Measurements from ENCODE around the gene DPM3. TPM values are rescaled to one million over a fixed set of nuclear protein-coding genes. Genes with fewer than 3 reads are reported as not detected.
"Not testable (repeated sequence)": the region's sequence is repeated elsewhere in the genome, so short reads cannot be mapped to it uniquely, and the experiment has no call there.

Gene DPM3
- total RNA-seq, 1 experiment from 2014 or later: 113 TPM

DNA sequence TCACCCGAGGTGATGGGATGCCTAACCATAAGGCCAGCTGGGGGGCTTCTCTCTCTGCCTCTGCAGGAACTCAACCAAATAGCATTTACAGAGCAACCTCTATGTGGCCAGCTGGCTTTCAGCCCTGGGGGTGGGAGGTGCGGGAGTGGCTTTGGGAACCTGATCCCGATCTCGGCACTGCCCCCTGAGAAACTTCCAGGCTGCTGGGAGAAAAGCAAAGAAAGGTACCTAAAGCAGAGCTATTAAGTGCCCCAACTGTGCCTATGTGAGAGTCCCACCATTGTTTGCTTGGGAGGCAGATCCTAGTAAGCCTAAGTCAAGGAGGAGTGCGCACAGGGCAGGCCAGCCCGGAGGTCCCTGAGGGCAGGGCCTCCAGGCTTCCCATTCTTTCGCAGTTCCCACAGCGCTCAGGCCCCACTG is 25.7 kb upstream of the DPM3 start (continued):
- TF ChIP-seq FOSL1 (IDR thresholded peaks at IDR 0.05; ENCODE audit: low read depth) (no peak), ZFX (IDR thresholded peaks at IDR 0.05) (no peak), EZH2phosphoT487 (IDR thresholded peaks at IDR 0.05; ENCODE audit: borderline replicate concordance) (no peak), ZNF274 (IDR thresholded peaks at IDR 0.05; ENCODE audit: low read depth, low read length) (no peak), ELF1 (IDR thresholded peaks at IDR 0.05; ENCODE audit: borderline replicate concordance, low read depth) (no peak), POLR2AphosphoS5 (IDR thresholded peaks at IDR 0.05; ENCODE audit: low read depth, low read length) (no peak)
- TF ChIP-seq, protein P1, sequence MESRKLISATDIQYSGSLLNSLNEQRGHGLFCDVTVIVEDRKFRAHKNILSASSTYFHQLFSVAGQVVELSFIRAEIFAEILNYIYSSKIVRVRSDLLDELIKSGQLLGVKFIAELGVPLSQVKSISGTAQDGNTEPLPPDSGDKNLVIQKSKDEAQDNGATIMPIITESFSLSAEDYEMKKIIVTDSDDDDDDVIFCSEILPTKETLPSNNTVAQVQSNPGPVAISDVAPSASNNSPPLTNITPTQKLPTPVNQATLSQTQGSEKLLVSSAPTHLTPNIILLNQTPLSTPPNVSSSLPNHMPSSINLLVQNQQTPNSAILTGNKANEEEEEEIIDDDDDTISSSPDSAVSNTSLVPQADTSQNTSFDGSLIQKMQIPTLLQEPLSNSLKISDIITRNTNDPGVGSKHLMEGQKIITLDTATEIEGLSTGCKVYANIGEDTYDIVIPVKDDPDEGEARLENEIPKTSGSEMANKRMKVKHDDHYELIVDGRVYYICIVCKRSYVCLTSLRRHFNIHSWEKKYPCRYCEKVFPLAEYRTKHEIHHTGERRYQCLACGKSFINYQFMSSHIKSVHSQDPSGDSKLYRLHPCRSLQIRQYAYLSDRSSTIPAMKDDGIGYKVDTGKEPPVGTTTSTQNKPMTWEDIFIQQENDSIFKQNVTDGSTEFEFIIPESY (IDR thresholded peaks at IDR 0.05; ENCODE audit: extremely low read depth, insufficient replicate concordance, low read length): no peak
- TF ChIP-seq, protein P2, sequence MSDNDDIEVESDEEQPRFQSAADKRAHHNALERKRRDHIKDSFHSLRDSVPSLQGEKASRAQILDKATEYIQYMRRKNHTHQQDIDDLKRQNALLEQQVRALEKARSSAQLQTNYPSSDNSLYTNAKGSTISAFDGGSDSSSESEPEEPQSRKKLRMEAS (IDR thresholded peaks at IDR 0.05): no peak

DNA sequence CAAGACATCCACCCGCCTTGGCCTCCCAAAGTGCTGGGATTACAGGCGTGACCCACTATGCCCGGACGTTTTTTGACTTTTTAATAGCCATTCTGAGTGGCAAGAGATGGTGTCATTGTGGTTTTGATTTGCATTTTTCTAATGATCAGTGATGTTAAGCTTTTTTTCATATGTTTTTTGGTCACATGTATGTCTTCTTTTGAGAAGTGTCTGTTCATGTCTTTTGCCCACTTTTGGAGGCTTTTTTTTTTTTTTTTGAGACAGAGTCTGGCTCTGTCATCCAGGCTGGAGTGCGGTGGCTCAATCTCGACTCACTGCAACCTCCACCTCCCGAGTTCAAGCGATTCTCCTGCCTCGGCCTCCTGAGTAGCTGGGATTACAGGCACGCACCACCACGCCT is 24.3 kb upstream of the DPM3 start:
- intact Hi-C loops (cut with micrococcal nuclease): loop anchor here (5.0 kb wide), 1 partner anchor 52 kb away; no protein-coding TSS in a partner anchor
- H3K36me3 ChIP-seq (ENCODE audit: control insufficient read depth in 1 of 2, insufficient read depth in 2 of 2, low read length in 2 of 2); DNase-seq (ENCODE audit: low read depth, low spot score); POLR2A ChIA-PET; RAD21 ChIA-PET (ENCODE audit: low non-redundant PET in 1 of 2, low total read pairs in 2 of 2, uncharacterized antibody in 2 of 2, unreplicated experiment in 2 of 2); H3K27ac ChIP-seq (ENCODE audit: low read depth, low read length); H4K20me1 ChIP-seq (ENCODE audit: insufficient read depth); H3K79me2 ChIP-seq (ENCODE audit: insufficient read depth, low read length); BruUV-seq (replicated peaks); H3K9me3 ChIP-seq (ENCODE audit: control insufficient read depth in 1 of 2, insufficient read depth in 1 of 2, low read depth in 1 of 2, low read length in 2 of 2); H3K9ac ChIP-seq (ENCODE audit: low read length); H3K27me3 ChIP-seq (ENCODE audit: insufficient read depth, low read length); H3K4me3 ChIP-seq (replicated peaks in 1 of 2; ENCODE audit: low read depth in 1 of 2, low read length in 2 of 2); H3K4me2 ChIP-seq (ENCODE audit: low read length); H3K9me2 ChIP-seq (ENCODE audit: insufficient read depth); ATAC-seq; H2AFZ ChIP-seq (ENCODE audit: low read depth, low read length, poor library complexity, severe bottlenecking): not testable (repeated sequence)
- peaks cover 2 to 11% of the 10 kb centered on the region in 2 experiments; a peak in 1 of 4 replicates for H3K4me1 ChIP-seq (ENCODE audit: control insufficient read depth in 1 of 2, insufficient read depth in 2 of 2, low read length in 2 of 2)
- CTCF ChIA-PET: interaction anchor here (1.2 to 1.3 kb wide), 2 partner anchors 8 to 79 kb away, joined by 3 to 4 read pairs; partner anchors contain the start of gene KRTCAP2

DNA sequence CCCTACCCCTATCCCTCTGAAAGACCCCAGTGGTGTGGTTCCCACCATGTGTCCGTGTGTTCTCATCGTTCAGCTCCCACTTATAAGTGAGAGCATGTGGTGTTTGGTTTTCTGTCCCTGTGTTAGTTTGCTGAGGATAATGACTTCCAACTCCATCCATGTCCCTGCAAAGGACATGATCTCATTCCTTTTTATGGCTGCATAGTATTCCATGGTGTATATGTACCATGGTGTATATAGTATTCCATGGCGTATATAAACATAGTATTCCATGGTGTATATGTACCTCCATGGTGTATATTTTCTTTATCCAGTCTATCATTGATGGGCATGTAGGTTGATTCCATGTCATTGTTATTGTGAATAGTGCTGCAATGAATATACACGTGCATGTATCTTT is 23.5 kb upstream of the DPM3 start:
- BruUV-seq (replicated peaks); H3K27me3 ChIP-seq (ENCODE audit: insufficient read depth, low read length); H3K9me2 ChIP-seq (ENCODE audit: insufficient read depth); H3K4me3 ChIP-seq (replicated peaks in 1 of 2; ENCODE audit: low read depth in 1 of 2, low read length in 2 of 2); H3K27ac ChIP-seq (ENCODE audit: low read depth, low read length); intact Hi-C loops (cut with micrococcal nuclease); H3K79me2 ChIP-seq (ENCODE audit: insufficient read depth, low read length); H3K9ac ChIP-seq (ENCODE audit: low read length); POLR2A ChIA-PET; H3K9me3 ChIP-seq (ENCODE audit: control insufficient read depth in 1 of 2, insufficient read depth in 1 of 2, low read depth in 1 of 2, low read length in 2 of 2); ATAC-seq; H4K20me1 ChIP-seq (ENCODE audit: insufficient read depth); H2AFZ ChIP-seq (ENCODE audit: low read depth, low read length, poor library complexity, severe bottlenecking); H3K4me2 ChIP-seq (ENCODE audit: low read length); RAD21 ChIA-PET (ENCODE audit: low non-redundant PET in 1 of 2, low total read pairs in 2 of 2, uncharacterized antibody in 2 of 2, unreplicated experiment in 2 of 2); H3K36me3 ChIP-seq (ENCODE audit: control insufficient read depth in 1 of 2, insufficient read depth in 2 of 2, low read length in 2 of 2); DNase-seq (ENCODE audit: low read depth, low spot score): not testable (repeated sequence)
- peaks cover 2 to 11% of the 10 kb centered on the region in 2 experiments; a peak in 1 of 4 replicates for H3K4me1 ChIP-seq (ENCODE audit: control insufficient read depth in 1 of 2, insufficient read depth in 2 of 2, low read length in 2 of 2)
- CTCF ChIA-PET: interaction anchor here (1.2 to 1.3 kb wide), 2 partner anchors 9 to 79 kb away, joined by 3 to 4 read pairs; partner anchors contain the start of gene KRTCAP2

DNA sequence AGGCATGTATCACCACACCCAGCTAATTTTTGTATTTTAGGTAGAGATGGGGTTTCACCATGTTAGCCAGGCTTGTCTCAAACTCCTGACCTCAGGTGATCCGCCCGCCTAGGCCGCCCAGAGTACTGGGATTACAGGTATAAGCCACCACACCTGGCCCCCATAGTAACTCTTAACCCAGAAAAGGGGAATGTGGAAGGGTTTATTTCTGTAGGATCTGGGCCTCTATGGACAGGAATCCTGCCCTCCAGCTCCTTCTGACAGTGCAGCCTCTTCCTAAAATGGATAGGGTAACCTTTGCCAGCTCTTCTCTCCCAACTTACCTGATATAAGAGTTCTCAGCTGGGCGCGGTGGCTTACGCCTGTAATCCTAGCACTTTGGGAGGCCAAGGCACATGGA is 22.3 kb upstream of the DPM3 start:
- H3K27me3 ChIP-seq (ENCODE audit: insufficient read depth, low read length); intact Hi-C loops (cut with micrococcal nuclease); H4K20me1 ChIP-seq (ENCODE audit: insufficient read depth); H2AFZ ChIP-seq (ENCODE audit: low read depth, low read length, poor library complexity, severe bottlenecking); H3K36me3 ChIP-seq (ENCODE audit: control insufficient read depth in 1 of 2, insufficient read depth in 2 of 2, low read length in 2 of 2); H3K4me2 ChIP-seq (ENCODE audit: low read length); ATAC-seq; H3K27ac ChIP-seq (ENCODE audit: low read depth, low read length); H3K9me2 ChIP-seq (ENCODE audit: insufficient read depth); H3K4me1 ChIP-seq (ENCODE audit: control insufficient read depth in 1 of 2, insufficient read depth in 2 of 2, low read length in 2 of 2); DNase-seq (ENCODE audit: low read depth, low spot score); BruUV-seq (replicated peaks); H3K4me3 ChIP-seq (replicated peaks in 1 of 2; ENCODE audit: low read depth in 1 of 2, low read length in 2 of 2); H3K79me2 ChIP-seq (ENCODE audit: insufficient read depth, low read length); RAD21 ChIA-PET (ENCODE audit: low non-redundant PET in 1 of 2, low total read pairs in 2 of 2, uncharacterized antibody in 2 of 2, unreplicated experiment in 2 of 2); H3K9ac ChIP-seq (ENCODE audit: low read length); H3K9me3 ChIP-seq (ENCODE audit: control insufficient read depth in 1 of 2, insufficient read depth in 1 of 2, low read depth in 1 of 2, low read length in 2 of 2): not testable (repeated sequence)
- ChIA-PET CTCF (interaction anchor here (0.7 to 1.0 kb wide), 3 partner anchors 10 to 77 kb away, joined by 3 to 6 read pairs (median 3); partner anchors contain the start of gene KRTCAP2), POLR2A (interaction anchor here (1.0 kb wide), 1 partner anchor 10 kb away, joined by 3 read pairs; the partner anchor contains the start of gene KRTCAP2)

All from HCT116 (cell line).